Mammary epithelial cell (primary cell): ENCODE data around the gene ZNF787.
A peak's percentile ranks its signal among the peaks of the same experiment; 100 is the strongest.

Source experiments
- EZH2 ChIP-seq: IDR thresholded peaks from 2 replicates; pipeline ENCODE4 v1.6.1; 2012; ENCODE audit warnings: low read length, inconsistent platforms, borderline replicate concordance
- TF ChIP-seq, protein P1 (sequence below), 2 donors: IDR thresholded peaks in 1 of 2; conservative IDR thresholded peaks in 1 of 2; 2 replicates each; pipeline ENCODE4 v1.5.1; 2011 to 2012; ENCODE audit warnings: inconsistent platforms in 2 of 2, low read length in 2 of 2, mild to moderate bottlenecking in 2 of 2, control low read depth in 1 of 2, low read depth in 1 of 2; ENCODE audit not compliant: insufficient read depth in 1 of 2; ENCODE audit errors: extremely low read depth in 1 of 2

DNA sequence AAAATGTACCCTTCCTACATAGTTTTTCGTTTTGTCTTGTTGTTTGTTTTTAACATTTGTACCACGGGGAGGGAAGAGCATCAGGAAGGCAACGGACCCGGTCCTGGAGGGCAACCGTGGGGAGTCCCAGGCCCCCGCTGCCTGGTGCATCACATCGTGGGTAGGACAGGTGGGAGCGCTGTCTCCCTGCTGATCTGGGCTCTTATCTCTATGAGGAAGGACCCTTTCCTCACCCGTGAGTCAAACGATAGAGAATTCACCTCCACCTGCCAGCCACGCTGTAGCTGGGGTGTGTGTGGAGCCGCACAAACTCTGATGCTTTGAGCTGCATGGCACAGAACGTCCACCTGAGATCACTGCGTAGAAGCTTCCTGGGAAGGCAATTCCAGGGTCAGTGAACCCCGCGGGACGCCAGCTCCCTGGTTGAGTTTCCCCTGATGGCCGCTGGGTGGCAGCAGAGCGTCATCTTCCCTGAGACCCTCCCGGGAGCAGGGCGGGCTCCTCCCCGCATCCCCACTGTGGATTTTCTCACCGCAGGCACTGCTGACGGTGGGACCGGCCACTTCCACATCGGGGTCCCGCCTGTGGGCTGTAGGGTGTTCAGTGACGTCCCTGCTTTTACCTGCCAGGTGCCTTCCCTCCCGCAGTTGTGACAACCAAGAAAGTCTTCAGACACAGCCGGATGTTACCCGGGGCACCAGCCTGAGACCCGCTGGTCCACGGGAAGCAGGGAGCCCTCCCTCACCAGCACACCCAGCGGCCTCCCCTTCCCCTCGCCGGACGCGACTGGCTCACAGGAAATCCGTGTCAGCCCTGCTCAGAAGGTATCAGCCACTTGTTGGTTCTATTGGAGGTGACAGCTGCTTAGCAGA is 54.7 kb downstream of the ZNF787 start:
- TF ChIP-seq EZH2 = no peak
- TF ChIP-seq, protein P1, sequence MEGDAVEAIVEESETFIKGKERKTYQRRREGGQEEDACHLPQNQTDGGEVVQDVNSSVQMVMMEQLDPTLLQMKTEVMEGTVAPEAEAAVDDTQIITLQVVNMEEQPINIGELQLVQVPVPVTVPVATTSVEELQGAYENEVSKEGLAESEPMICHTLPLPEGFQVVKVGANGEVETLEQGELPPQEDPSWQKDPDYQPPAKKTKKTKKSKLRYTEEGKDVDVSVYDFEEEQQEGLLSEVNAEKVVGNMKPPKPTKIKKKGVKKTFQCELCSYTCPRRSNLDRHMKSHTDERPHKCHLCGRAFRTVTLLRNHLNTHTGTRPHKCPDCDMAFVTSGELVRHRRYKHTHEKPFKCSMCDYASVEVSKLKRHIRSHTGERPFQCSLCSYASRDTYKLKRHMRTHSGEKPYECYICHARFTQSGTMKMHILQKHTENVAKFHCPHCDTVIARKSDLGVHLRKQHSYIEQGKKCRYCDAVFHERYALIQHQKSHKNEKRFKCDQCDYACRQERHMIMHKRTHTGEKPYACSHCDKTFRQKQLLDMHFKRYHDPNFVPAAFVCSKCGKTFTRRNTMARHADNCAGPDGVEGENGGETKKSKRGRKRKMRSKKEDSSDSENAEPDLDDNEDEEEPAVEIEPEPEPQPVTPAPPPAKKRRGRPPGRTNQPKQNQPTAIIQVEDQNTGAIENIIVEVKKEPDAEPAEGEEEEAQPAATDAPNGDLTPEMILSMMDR (conservative IDR thresholded peaks at IDR 0.05 in 1 of 2, IDR thresholded peaks at IDR 0.05 in 1 of 2; ENCODE audit: extremely low read depth in 1 of 2, insufficient read depth in 1 of 2, low read depth in 1 of 2, low read length in 2 of 2) = peak; percentile 69 to 88
